GM21381 (cell line): Measurements from ENCODE around the gene LRTM2.
A peak's percentile ranks its signal among the peaks of the same experiment; 100 is the strongest.

Experiments
- ATAC-seq: cut with Tn5 transposase; IDR thresholded peaks from one replicate; pipeline ENCODE4 v1.9.1; 2021; ENCODE audit warnings: mild to moderate bottlenecking, moderate library complexity; ENCODE audit not compliant: unreplicated experiment

Gene LRTM2

DNA sequence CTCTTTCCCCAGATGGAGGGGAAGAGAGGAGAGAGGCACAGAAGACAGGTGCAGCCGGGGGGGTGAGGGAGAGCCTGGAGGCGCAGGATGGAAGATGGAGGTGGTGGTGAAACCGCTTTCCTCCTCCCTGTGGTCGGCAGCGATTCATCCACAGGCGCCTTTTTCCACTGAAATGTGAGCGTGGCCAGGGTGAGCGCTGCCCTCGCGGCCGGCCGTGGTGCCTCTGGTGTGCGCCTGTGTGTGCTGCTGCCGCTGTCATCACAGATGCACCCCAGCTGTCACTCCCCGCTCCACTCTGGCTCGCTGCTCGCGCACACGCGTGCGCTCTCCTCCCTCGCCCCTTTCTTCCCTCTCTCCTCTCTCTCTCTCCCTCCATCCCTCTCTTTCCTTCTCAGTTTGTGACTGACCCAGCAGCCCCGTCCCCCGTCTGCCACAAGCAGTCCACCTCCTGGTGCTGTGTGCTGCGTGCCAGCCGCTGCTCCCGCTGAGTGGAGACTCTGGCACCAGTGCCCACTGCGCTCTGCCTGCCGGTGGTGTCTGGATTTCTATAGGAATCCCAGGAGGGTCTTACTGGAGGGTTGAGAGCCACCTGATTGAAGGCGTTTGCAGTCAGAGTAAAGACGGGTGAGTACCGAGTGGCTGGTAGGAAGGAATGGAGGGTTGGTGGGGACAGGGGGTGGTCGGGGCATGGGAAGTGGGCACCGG lies at the start of gene LRTM2:
Gene LRTM2, plus strand, starts transcription at position 375 of the 705 bp plus-strand sequence. CDS start 7,584 bp downstream, outside the sequence.
- no peak for ATAC-seq

DNA sequence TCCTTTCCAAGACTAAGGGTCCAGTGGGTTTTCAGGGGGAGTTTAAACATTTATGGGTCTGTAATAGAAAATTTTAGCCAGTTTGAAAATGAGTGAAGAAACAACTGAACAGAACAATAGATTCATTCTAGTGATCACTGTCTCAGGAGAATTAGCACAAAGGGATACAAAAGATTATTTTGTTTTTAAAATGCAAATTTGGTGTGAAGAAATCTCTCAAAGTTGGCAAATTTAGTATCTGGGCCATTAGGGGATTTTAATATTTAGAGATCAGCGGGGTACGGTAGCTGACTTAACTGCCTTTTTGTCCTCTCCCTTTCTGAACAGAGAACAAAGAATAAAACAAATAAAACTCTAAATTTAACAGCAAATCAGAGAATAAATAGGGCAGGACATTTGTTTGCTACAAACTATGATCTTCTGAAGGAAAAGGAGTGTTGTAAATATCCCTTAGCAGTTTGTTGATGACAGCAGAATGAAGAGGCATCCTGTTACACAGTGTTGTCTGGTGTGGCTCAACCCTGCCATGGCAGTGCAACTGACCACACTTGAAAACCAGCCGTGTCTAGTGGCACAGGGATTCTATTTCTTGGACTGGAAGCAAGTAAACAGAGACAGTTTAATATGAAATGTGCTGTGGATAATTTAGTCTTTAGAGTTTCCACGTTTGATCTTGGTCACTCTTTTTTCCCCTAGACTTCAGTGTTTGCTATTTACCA lies 46.3 kb upstream of the LRTM2 start:
- ATAC-seq = no peak

DNA sequence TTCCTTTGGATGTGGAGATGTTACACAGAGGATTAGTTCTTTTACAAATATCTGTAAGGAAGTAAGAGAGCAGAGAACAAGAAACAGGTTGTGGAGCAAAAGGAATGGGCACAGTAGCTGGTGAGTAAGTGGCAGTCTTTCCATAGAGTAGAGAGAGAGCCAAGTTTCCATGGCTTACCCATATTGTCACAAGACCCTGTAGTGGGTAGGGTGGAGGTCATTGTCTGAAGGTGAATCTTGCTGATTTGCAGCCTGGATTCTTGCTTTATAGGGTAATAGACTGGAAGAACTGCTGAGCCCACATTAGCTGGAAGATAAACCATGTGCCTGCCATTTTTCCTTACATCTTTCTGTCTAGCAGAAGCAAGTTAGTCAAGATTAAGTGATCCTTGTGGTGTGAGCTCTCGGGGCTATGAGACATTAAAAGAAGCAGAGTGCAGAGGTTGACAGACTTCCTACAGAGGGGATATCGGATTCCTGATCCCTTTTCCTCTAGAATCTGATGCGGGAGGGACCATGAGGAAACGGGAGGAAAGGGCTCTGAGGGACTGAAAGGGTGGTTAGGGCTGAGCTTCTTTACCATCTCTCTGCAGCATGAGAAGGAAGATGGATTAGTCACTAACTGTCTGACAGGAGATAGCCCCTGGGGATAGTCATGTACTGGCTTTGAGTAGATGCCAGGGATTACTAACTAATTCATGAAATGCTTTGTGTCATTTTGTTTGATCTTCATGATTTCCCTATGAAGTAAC lies 44.0 kb upstream of the LRTM2 start:
- no peak for ATAC-seq

DNA sequence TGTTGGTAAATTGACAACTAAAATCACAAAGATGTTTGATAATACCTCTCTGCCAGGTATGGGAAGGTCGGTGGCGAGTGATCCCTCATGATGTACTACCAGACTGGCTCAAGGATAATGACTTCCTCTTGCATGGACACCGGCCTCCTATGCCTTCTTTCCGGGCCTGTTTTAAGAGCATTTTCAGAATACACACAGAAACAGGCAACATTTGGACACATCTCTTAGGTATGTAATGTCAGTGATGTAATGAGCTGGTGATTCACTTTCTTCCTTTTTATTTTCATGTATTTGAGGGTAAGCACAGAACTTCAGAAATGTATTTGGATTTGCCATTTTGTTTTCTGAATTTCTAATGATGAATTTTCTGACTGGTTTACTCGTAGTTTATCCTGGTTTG lies 42.6 kb upstream of the LRTM2 start:
- no peak for ATAC-seq

GRCh38 chr12:1778911-1779310 lies 41.5 kb upstream of the LRTM2 start:
- no peak for ATAC-seq

DNA sequence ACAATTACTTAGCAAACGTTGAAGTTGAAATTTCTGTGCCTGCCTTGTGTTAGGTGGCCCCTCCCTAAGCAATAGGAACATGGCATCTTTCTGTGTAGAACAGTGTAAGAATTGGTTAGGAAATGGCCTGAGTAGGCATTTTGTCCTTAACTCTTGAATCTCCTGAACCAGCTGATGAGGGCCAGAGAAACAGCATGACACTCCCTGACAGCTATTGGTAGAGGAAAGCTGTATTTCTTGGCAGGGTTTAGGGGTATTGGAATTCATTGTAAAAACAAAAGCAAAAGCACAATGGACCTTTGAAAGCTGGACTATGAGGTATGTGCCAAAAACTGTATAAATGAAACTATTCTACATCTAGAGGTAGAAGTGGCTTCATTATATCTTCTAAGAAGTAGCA lies 40.6 kb upstream of the LRTM2 start:
- ATAC-seq = no peak

DNA sequence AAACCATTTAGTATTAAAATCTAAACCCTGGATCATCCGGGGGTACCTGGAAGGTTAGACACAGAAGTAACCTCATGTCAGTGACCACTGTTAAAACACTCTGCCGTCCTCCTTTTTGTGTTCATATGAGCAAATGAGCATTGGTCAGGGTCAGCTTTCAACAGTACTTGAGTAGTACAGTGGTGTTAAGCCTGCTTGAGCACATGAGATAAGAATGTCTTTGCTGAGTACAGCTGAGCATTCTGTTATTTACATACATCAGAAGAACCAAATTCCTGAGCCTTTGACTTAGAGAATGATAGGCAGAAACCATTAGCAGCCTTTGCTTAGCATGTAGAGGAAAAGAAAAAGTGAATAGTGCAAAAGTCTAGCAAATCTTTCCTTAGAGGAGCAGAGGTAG lies 38.6 kb upstream of the LRTM2 start:
- no peak for ATAC-seq

DNA sequence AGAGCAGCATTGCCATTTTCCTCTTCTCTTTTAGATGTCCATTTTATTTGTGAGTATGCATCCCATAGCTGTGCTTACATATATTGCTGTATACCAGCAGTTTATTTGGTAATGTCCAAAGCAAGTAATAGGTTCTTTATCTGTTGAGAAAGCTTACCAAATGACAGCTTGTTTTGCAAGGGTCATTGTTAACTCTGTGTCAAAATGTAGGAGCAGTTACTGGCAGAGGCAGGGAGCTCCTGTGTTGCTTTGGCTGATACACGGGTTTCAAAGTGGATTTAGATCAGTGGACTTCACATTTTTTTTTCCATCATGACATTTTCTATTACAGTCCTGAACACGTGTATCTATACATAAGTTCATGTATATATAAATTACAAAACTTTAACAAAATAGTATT lies 38.1 kb upstream of the LRTM2 start:
- ATAC-seq = no peak

- no peak for ATAC-seq
Observed at GRCh38 chr12:1787714-1788113, 32.7 kb upstream of the LRTM2 start.

DNA sequence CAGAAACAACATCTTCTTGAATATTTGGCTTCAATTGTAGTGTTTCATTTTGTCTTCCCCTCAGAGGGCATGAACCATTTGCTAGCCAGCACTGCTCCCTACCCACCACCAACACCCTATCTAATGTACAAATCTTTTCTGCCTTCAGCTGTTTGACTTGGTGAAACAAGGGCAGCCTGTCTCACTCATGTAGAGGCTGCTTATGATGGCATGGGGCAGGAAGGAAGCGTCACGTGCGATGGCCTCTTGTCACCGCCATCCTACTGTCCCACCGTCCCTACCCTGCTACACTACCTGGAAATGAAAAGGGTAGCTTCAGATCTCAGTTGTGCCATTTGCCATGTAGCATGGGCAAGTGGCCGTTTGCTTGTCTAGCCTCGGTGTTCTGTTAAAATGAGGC lies 29.9 kb upstream of the LRTM2 start:
- ATAC-seq = no peak

DNA sequence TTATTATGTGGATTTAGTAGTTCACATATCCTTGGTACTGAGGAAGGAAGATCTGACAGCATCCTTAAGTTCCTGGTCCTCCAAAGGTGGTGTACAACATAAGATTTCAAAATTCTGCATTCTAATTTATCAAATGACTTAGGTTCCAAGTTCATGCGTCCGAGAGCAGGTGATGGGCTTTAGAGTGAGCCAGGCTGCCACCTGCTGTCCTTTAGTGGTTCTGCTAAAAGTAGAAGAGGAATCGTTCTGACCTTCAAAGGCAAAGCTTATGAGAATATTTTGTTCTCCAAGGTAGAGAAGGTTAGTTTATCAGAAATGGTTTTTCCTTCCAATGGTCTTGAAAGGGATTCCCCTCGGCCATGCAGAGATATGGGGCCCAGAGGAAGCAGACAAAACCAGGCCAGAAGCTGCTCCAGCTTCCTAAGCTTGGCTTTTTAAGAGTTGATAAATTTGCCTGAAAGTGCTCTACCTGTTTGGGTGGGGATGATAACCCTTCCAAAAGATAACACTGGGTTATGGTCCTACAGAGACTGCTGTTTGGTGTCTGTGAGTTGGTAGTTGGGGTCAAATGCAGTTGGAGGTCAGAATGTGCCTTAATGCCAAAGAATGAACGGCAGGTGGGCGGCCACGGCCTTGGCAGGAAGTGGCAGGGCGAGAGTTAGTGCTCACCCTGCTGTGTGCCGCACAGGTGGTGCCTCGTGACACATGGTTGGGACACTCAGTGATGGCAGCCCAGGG lies 29.1 kb upstream of the LRTM2 start:
- ATAC-seq = no peak

GRCh38 chr12:1792406-1792805 lies 28.0 kb upstream of the LRTM2 start:
- no peak for ATAC-seq

GRCh38 chr12:1793426-1794210 lies 26.7 kb upstream of the LRTM2 start:
- no peak for ATAC-seq

DNA sequence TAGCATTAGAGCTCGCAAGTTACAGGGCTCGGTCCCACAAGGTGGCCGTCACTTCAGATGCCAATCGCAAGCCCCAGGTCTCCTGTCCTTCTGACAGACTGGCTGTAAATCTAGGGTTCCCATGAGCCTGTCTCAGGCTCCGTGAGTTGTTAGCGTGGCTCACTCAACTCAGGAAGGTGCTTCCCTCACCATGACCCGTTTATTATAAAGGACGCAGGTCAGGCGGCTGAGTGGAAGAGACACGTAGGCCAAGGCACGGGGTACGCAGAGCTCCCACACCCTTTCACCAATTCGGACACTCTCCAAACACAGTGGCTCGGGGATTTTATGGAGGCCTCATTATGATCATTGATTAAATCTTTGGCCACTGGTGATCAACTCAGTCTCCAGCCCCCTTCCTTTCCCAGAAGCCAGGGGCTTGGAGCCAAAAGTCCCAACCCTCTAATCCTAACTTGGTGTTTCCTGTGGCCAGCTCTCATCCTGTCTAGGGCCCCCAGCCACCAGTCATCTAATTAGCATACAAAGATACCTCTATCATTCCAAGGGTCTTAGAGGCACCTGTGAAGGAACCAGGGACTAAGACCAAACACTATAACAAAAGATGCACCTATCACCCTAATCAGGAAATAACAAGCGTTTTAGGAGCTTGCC lies 25.8 kb upstream of the LRTM2 start:
- ATAC-seq = no peak

DNA sequence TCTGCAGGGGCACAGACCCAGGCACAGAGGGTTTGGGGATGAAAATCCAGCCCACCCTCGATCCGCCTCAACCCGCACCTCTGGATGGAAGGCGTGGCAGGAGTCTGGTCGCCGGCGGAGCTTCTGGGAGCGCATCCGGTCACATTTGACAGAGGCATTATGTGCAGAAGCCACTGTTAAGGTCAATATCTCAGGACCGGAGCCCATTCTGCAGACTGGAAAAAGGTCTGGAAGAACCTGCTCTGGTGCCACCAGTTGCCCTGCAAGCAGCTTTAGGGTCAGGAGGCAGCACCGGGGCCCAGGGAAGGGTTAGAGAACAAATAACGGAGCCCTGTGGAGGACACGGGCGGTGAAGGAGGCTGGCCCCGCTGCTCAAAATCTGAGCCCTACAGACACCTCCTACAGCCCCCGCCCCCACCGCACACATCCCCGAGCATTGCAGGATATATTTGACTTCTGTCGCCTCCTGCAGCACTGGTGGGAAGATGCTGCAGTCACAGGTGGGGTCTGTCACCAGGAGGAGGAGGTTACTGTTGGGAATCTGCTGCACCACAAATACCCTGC lies 25.1 kb upstream of the LRTM2 start:
- ATAC-seq = no peak

GRCh38 chr12:1795785-1796514 lies 24.4 kb upstream of the LRTM2 start:
- ATAC-seq = peak; percentile 91

DNA sequence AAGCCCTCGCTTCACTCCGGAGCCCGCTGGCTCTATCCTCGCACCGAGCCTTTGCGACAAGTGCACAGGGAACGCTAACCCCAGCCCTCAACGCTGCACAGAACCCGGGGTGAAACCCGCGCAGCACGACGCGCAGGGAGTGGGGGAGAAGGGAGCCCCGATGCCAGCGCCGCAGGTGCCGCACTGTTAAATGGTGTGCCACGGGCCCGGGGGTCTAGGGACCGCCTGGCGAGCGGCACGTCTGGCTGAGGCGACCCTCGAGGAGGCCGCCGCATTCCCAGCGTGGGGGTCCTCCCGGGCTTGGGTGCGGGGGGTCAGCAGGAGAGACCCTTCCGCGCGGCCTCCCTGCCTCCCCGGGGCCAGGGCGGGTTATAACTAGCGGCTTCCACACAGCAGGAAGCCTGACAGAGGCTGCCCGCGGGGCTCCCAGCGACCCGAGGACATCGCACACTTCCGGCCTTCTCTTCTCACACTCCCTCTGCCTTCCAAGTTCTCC lies 23.8 kb upstream of the LRTM2 start:
- peak; percentile 20 for ATAC-seq

- ATAC-seq = peak; percentile 10
Observed at GRCh38 chr12:1797011-1797901, 23.1 kb upstream of the LRTM2 start.
